ENCODE measurements around the gene DGCR8. TPM values are rescaled to one million over a fixed set of nuclear protein-coding genes. Genes with fewer than 3 reads are reported as not detected.

The DGCR8 gene
- total RNA-seq, 2 experiments from 2014 or later, result 33.4 to 34.3 TPM

- intact Hi-C loops (cut with micrococcal nuclease), result no loop called here
- CTCF ChIA-PET, result interaction anchor here (0.6 to 1.7 kb wide), 8 partner anchors 10 to 476 kb away, joined by 3 to 14 read pairs (median 3); no protein-coding TSS in a partner anchor
- peaks cover 22% of the 10 kb centered on the region for H3K36me3 Mint-ChIP-seq
Measured at GRCh38 chr22:20111689-20112622, 31.9 kb downstream of the DGCR8 start.

GRCh38 chr22:20112623-20113511, 32.8 kb downstream of the DGCR8 start:
- CTCF ChIA-PET, result interaction anchor here (0.6 to 1.2 kb wide), 3 partner anchors 11 to 148 kb away, joined by 3 to 4 read pairs (median 3); no protein-coding TSS in a partner anchor

More at GRCh38 chr22:20111689-20112622, 31.9 kb downstream of the DGCR8 start:
- Mint-ChIP-seq H3K4me1 (ENCODE audit: low read depth) (peaks cover 19% of the 10 kb centered on the region), H3K27ac (peak overlapping the region; percentile 81), H3K9me3 (no peaks in the 10 kb centered on the region), H3K27me3 (no peaks in the 10 kb centered on the region), H3K4me3 (no peak overlapping the region)
- POLR2A ChIA-PET, result no interaction called here
- DNase-seq, result no peak

GRCh38 chr22:20113551-20114310, 33.7 kb downstream of the DGCR8 start:
- no peaks in the 10 kb centered on the region for H3K27me3 Mint-ChIP-seq
- H3K9me3 Mint-ChIP-seq, result no peaks in the 10 kb centered on the region
- intact Hi-C loops (cut with micrococcal nuclease), result no loop called here
- ChIA-PET POLR2A (no interaction called here), CTCF (no interaction called here)
- H3K36me3 Mint-ChIP-seq, result peaks cover 27% of the 10 kb centered on the region
- H3K4me1 Mint-ChIP-seq (ENCODE audit: low read depth), result peaks cover 22% of the 10 kb centered on the region
- H3K4me3 Mint-ChIP-seq, result no peak overlapping the region
- no peak for DNase-seq
- H3K27ac Mint-ChIP-seq, result peak overlapping the region; percentile 45

More at GRCh38 chr22:20112623-20113511, 32.8 kb downstream of the DGCR8 start:
- H3K27ac Mint-ChIP-seq, result peak overlapping the region; percentile 81
- peaks cover 19% of the 10 kb centered on the region for H3K4me1 Mint-ChIP-seq (ENCODE audit: low read depth)
- POLR2A ChIA-PET, result no interaction called here
- peaks cover 23% of the 10 kb centered on the region for H3K36me3 Mint-ChIP-seq
- H3K9me3 Mint-ChIP-seq, result no peaks in the 10 kb centered on the region
- no peak for DNase-seq
- H3K4me3 Mint-ChIP-seq, result no peak overlapping the region
- no peaks in the 10 kb centered on the region for H3K27me3 Mint-ChIP-seq
- intact Hi-C loops (cut with micrococcal nuclease), result no loop called here

- peak overlapping the region; percentile 52 for H3K4me3 Mint-ChIP-seq
- POLR2A ChIA-PET, result interaction anchor here (1.4 to 1.5 kb wide), 2 partner anchors 14 kb away, joined by 3 to 7 read pairs; no protein-coding TSS in a partner anchor
- H3K27me3 Mint-ChIP-seq, result no peaks in the 10 kb centered on the region
- intact Hi-C loops (cut with micrococcal nuclease), result no loop called here
- peak overlapping the region; percentile 72 for H3K27ac Mint-ChIP-seq
- CTCF ChIA-PET, result no interaction called here
- H3K36me3 Mint-ChIP-seq, result peaks cover 35% of the 10 kb centered on the region
- DNase-seq, result no peak
- peaks cover 32% of the 10 kb centered on the region for H3K4me1 Mint-ChIP-seq (ENCODE audit: low read depth)
- no peaks in the 10 kb centered on the region for H3K9me3 Mint-ChIP-seq
Measured at GRCh38 chr22:20114506-20115475, 34.8 kb downstream of the DGCR8 start.

DNA sequence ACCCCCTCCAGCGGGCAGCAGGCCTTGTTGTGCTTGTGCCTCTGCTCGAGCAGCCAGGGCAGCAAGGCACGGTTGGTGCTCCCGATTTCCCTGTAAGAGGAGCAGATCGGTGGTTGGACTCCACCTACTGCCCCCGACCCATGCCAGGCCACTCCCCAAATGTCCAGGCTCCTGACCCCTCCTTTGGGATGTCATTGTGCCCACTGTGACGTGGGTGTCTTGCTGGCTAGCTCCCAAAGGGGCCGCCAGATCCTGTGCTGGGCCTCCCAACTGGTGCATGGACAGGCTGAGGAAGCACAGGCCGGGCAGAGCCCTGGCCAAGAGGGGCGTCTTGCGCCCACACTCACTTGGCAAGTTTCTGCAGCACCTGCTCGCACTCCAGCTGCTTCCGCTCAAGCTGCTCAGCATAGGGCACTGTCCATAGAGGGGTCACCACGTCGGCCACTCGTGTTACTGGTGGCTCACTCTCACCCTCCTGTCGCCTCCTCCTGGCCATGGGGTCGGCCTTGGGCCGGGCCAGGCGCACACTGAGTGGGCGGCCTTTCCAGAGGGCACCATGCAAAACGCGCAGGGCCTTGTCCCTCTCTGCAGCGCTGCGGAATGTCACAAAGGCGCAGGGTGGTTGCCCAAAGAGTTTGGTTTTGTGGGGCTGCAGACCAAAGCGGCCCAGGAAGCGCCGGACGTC, 35.8 kb downstream of the DGCR8 start, which contains the start of gene RANBP1:
Gene RANBP1 (plus strand): TSS at position 414 of the 685 bp plus-strand sequence. CDS start 81 bp downstream, at position 495.
- intact Hi-C loops (cut with micrococcal nuclease), result loop anchor here (2.0 kb wide), 1 partner anchor 95 kb away; the partner anchor contains the start of gene TANGO2
- no peaks in the 10 kb centered on the region for H3K9me3 Mint-ChIP-seq
- peak within 1 kb of the TSS; percentile 92 for H3K27ac Mint-ChIP-seq
- peaks cover 41% of the 10 kb centered on the region for H3K4me1 Mint-ChIP-seq (ENCODE audit: low read depth)
- CTCF ChIA-PET, result no interaction called here
- no peaks in the 10 kb centered on the region for H3K27me3 Mint-ChIP-seq
- peak within 1 kb of the TSS; percentile 88 for H3K4me3 Mint-ChIP-seq
- H3K36me3 Mint-ChIP-seq, result peaks cover 43% of the 10 kb centered on the region
- POLR2A ChIA-PET, result interaction anchor here (1.4 to 1.5 kb wide), 2 partner anchors 13 to 15 kb away, joined by 3 to 7 read pairs; no protein-coding TSS in a partner anchor
- DNase-seq, result no peak

DNA sequence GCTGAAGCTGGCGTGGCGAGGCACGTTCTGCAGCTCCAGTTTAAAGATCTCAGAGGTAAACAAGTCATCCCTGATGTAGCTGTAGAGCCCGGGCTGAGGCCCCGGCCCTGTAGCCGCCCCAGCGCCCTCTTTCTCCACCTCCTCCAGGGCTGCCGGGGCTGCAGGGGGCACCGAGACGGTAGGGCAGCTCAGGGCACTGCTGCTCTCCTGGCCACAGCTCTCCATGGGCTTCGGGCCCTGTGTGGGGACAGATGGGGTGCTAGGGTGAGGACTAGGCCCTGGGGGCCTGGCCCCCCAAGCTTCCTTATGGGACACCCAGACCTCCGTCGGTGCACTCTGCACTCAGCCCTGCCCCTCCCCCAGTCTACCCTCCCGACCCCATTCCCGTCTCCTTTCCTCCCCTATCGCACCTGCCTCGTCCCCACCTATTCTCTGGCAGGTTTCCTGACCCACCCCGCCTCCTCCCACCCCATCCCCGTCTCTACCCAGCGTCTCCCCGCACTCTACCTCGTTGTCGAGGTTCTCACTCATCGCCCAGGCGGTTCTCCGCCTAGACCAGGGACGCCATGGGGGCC, 36.4 kb downstream of the DGCR8 start:
- Mint-ChIP-seq H3K27me3 (no peaks in the 10 kb centered on the region), H3K4me3 (peak overlapping the region; percentile 88), H3K27ac (peak overlapping the region; percentile 92), H3K9me3 (no peaks in the 10 kb centered on the region), H3K36me3 (peaks cover 44% of the 10 kb centered on the region), H3K4me1 (ENCODE audit: low read depth) (peaks cover 38% of the 10 kb centered on the region)
- no peak for DNase-seq
- ChIA-PET POLR2A (interaction anchor here (0.7 to 2.5 kb wide), 5 partner anchors 13 to 97 kb away, joined by 3 to 17 read pairs (median 3); no protein-coding TSS in a partner anchor), CTCF (interaction anchor here (1.0 to 1.3 kb wide), 2 partner anchors 13 to 20 kb away, joined by 3 to 6 read pairs; no protein-coding TSS in a partner anchor)
- intact Hi-C loops (cut with micrococcal nuclease), result loop anchor here (2.0 kb wide), 1 partner anchor 96 kb away; the partner anchor contains the start of gene TANGO2

DNA sequence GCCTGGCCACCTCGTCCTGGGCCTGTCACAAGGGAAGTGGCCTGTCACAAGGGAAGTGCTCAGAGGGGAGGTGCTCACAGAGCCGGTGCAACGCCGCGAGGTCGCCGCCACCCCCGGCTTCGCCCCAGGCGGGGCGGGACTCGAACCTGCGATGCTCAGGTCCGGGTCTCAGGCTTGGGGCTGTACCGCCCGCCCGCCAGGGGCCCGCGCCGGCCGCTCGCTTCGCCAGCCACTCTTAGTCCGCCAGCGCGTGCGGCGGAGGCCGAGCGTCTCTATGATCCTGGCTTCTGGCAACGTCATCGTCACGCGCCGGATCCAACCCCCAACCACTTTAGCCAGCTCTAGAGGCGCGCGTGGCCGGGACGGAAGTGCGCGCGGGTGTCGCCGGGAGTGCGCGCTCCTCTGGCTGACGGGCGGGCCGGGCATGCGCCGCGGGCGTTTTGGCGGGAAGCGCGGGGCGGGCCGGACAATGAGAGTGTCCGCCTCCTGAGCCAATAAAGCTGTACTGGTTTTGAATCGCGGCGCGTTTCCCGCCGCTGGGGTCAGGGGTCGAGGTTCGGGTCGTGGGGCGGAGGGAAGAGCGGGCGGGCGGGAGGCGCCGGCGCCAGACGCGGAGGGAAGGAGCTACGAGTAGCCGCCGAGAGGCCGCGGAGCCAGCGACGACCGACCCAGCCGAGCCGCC, 37.1 kb downstream of the DGCR8 start, which contains the start of gene TRMT2A:
Gene TRMT2A (minus strand): TSS at position 276 of the 682 bp plus-strand sequence. CDS start 320 bp downstream, outside the sequence.
- Mint-ChIP-seq H3K4me3 (peak within 1 kb of the TSS; percentile 92), H3K27me3 (no peaks in the 10 kb centered on the region), H3K36me3 (peaks cover 50% of the 10 kb centered on the region), H3K27ac (peak within 1 kb of the TSS; percentile 92), H3K9me3 (no peaks in the 10 kb centered on the region), H3K4me1 (ENCODE audit: low read depth) (peaks cover 39% of the 10 kb centered on the region)
- intact Hi-C loops (cut with micrococcal nuclease), result loop anchor here (1.0 to 2.0 kb wide), 5 partner anchors 14 to 262 kb away; partner anchors contain the start of genes TANGO2 and ZDHHC8
- ChIA-PET CTCF (interaction anchor here (1.0 to 1.3 kb wide), 3 partner anchors 12 to 147 kb away, joined by 3 to 6 read pairs (median 4); no protein-coding TSS in a partner anchor), POLR2A (interaction anchor here (0.7 to 2.5 kb wide), 5 partner anchors 8 to 97 kb away, joined by 3 to 17 read pairs (median 3); no protein-coding TSS in a partner anchor)
- peak; percentile 98 for DNase-seq

DNA sequence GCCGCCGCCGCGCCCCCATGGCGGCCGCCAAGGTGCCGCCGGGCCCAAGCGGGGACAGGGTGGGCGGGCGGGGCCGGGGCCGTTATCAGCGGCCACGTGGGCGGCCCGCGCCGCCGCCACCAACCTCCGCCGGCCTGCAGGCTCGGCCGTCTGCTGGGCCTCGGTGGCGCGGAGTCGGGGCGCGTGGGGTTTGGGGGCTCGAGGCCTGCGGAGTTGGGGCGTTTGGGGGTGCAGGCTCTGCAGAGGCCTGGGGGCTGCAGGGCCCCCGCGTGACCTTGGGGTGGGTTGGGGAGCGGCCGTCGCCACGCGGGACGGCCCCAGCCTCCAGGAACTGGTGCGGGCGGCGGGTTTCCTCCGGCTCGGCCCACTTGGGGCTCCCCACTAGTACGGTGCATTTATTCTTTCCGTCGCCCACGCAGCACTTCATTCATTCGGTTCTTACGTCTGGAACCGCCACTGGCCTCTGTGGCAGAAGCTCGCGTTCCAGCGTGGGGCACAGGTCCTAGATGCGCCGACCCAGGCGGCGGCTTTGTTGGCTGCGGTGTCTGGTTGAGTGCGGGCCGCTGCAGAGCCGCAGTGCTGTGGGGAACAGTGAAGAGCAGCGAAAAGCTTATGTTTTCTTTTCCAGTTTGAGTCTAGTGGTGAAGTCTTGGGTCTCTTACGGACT, 37.7 kb downstream of the DGCR8 start:
- ChIA-PET POLR2A (interaction anchor here (0.7 to 2.5 kb wide), 4 partner anchors 9 to 96 kb away, joined by 3 to 17 read pairs (median 4); no protein-coding TSS in a partner anchor), CTCF (interaction anchor here (0.8 to 1.3 kb wide), 4 partner anchors 11 to 147 kb away, joined by 3 to 6 read pairs (median 4); no protein-coding TSS in a partner anchor)
- Mint-ChIP-seq H3K9me3 (no peaks in the 10 kb centered on the region), H3K4me1 (ENCODE audit: low read depth) (peaks cover 40% of the 10 kb centered on the region), H3K27ac (peak overlapping the region; percentile 91), H3K36me3 (peaks cover 53% of the 10 kb centered on the region), H3K4me3 (peak overlapping the region; percentile 92), H3K27me3 (no peaks in the 10 kb centered on the region)
- intact Hi-C loops (cut with micrococcal nuclease), result loop anchor here (1.0 to 2.0 kb wide), 5 partner anchors 14 to 262 kb away; partner anchors contain the start of genes TANGO2 and ZDHHC8
- peak; percentile 88 for DNase-seq

Measured in activated CD4-positive, alpha-beta memory T cell treated with anti-CD3 and anti-CD28 coated beads for 36 hours (primary cell).